Ishikawa (cell line): ENCODE results near the gene ANKRD33B.

Source experiments
- CEBPB ChIP-seq: IDR thresholded peaks from 2 replicates; pipeline ENCODE4 v1.6.1; 2012
- CREB1 ChIP-seq: IDR thresholded peaks from 2 replicates; pipeline ENCODE4 v1.6.1; 2012; ENCODE audit warnings: low read depth
- EP300 ChIP-seq: IDR thresholded peaks from 2 replicates; pipeline ENCODE4 v1.6.1; 2012; ENCODE audit warnings: borderline replicate concordance
- MAX ChIP-seq: IDR thresholded peaks from 2 replicates; pipeline ENCODE4 v1.6.1; 2012
- TAF1 ChIP-seq: IDR thresholded peaks from 2 replicates; pipeline ENCODE4 v1.6.1; 2012; ENCODE audit warnings: low read depth, mild to moderate bottlenecking
- TEAD4 ChIP-seq: IDR thresholded peaks from 2 replicates; pipeline ENCODE4 v1.6.1; 2012
- TF ChIP-seq, protein P1 (sequence below): IDR thresholded peaks from 2 replicates; pipeline ENCODE4 v1.6.1; 2012

DNA sequence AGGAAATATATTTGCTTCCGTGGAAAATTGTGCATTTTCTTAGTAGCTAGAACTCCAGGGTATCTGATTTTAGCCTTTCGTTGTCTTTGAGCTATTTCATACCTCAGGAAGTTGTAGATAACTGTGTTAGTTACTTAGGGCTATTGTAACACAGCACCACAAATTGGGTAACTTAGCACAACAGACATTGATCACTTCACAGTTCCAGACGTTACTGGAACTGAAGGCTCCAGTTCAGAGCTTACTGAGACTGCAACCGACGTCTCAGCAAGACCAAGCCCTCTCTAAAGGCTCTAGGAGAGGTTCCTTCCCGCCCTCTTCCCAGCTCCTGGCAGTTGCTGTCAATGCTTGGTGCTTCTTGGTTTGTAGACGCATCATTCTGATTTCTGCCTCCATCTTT lies 17.7 kb upstream of the ANKRD33B start:
- TF ChIP-seq, protein P1, sequence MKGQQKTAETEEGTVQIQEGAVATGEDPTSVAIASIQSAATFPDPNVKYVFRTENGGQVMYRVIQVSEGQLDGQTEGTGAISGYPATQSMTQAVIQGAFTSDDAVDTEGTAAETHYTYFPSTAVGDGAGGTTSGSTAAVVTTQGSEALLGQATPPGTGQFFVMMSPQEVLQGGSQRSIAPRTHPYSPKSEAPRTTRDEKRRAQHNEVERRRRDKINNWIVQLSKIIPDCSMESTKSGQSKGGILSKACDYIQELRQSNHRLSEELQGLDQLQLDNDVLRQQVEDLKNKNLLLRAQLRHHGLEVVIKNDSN = no peak
- TF ChIP-seq CREB1 = no peak
- TF ChIP-seq MAX = no peak
- no peak for TF ChIP-seq TEAD4
- TF ChIP-seq TAF1 = no peak
- no peak for TF ChIP-seq CEBPB
- no peak for TF ChIP-seq EP300
